CD14-positive monocyte (primary cell): Measurements from ENCODE around the gene NRM. TPM values are rescaled to one million over a fixed set of nuclear protein-coding genes. Genes with fewer than 3 reads are reported as not detected.

Source experiments
- DNase-seq, 3 donors: peaks; one replicate each; pipeline ENCODE4 v3.0.0-alpha.2; 2011 to 2022
- H2AFZ ChIP-seq: 2 replicates; pipeline ENCODE4 v1.6.0; 2012; ENCODE audit warnings: mild to moderate bottlenecking, low read depth, low read length, inconsistent platforms; ENCODE audit not compliant: insufficient read depth, poor library complexity, severe bottlenecking
- H3K27ac ChIP-seq, 2 donors: 1 replicate in 1 of 2; 2 replicates in 1 of 2; pipeline ENCODE4 v1.5.1; 2012 to 2013; ENCODE audit warnings: low read length in 2 of 2, control low read depth in 1 of 2, inconsistent platforms in 1 of 2, low read depth in 1 of 2, mild to moderate bottlenecking in 1 of 2
- H3K27me3 ChIP-seq, 2 donors: one replicate each; pipeline versions ENCODE4 v1.6.0 to v1.6.1; 2011 to 2013; ENCODE audit warnings: low read length in 2 of 2; ENCODE audit not compliant: control insufficient read depth in 2 of 2, insufficient read depth in 2 of 2
- H3K36me3 ChIP-seq, 2 donors: replicated peaks in 1 of 2; 1 replicate in 1 of 2; 2 replicates in 1 of 2; pipeline versions ENCODE4 v1.5.1 to v1.6.1; 2012 to 2013; ENCODE audit warnings: low read length in 2 of 2, control low read depth in 1 of 2, inconsistent platforms in 1 of 2, mild to moderate bottlenecking in 1 of 2; ENCODE audit not compliant: insufficient read depth in 2 of 2, control insufficient read depth in 1 of 2
- H3K4me1 ChIP-seq, 2 donors: 1 replicate in 1 of 2; 2 replicates in 1 of 2; pipeline versions ENCODE4 v1.5.1 to v1.6.1; 2012 to 2013; ENCODE audit warnings: low read length in 2 of 2, control low read depth in 1 of 2, inconsistent platforms in 1 of 2, mild to moderate bottlenecking in 1 of 2, moderate library complexity in 1 of 2; ENCODE audit not compliant: insufficient read depth in 2 of 2, control insufficient read depth in 1 of 2
- H3K4me2 ChIP-seq: replicated peaks from 2 replicates; pipeline ENCODE3; 2012; ENCODE audit warnings: low read length, moderate library complexity, mild to moderate bottlenecking; ENCODE audit not compliant: poor library complexity, severe bottlenecking; ENCODE audit errors: extremely low read depth
- H3K4me3 ChIP-seq, 3 experiments: fragments of 200-600 bp in 1 of 3; sonication (generic) in 1 of 3; replicated peaks in 1 of 3; 1 replicate in 2 of 3; 2 replicates in 1 of 3; pipeline ENCODE4 v1.5.1; 2011 to 2013; ENCODE audit warnings: low read length in 3 of 3, mild to moderate bottlenecking in 3 of 3, control low read depth in 2 of 3, low read depth in 2 of 3, inconsistent platforms in 1 of 3, moderate library complexity in 1 of 3
- H3K79me2 ChIP-seq: 2 replicates; pipeline ENCODE4 v1.6.0; 2012; ENCODE audit warnings: mild to moderate bottlenecking, control low read depth, inconsistent platforms, low read length, moderate library complexity; ENCODE audit not compliant: insufficient read depth
- H3K9ac ChIP-seq: 2 replicates; pipeline ENCODE4 v1.6.0; 2017; ENCODE audit warnings: low read length, mild to moderate bottlenecking; ENCODE audit not compliant: insufficient read depth, poor library complexity, severe bottlenecking
- H3K9me3 ChIP-seq, 2 donors: replicated peaks in 1 of 2; 1 replicate in 1 of 2; 2 replicates in 1 of 2; pipeline versions ENCODE4 v1.5.1 to v1.6.1; 2012 to 2013; ENCODE audit warnings: low read length in 2 of 2, control low read depth in 1 of 2; ENCODE audit not compliant: control insufficient read depth in 1 of 2, insufficient read depth in 1 of 2
- H4K20me1 ChIP-seq: 2 replicates; pipeline ENCODE4 v1.6.0; 2012; ENCODE audit warnings: mild to moderate bottlenecking, low read length, control low read depth, moderate library complexity; ENCODE audit not compliant: insufficient read depth
- H3K27ac Mint-ChIP-seq, 7 donors: one replicate each; pipeline ENCODE4 v1.8.0; 2020; ENCODE audit warnings: mild to moderate bottlenecking in 7 of 7, mixed read lengths in 7 of 7, moderate library complexity in 6 of 7, inconsistent platforms in 2 of 7
- H3K27me3 Mint-ChIP-seq, 3 donors: one replicate each; pipeline ENCODE4 v1.8.0; 2021 to 2022; ENCODE audit warnings: low read depth in 3 of 3, mild to moderate bottlenecking in 3 of 3, mixed read lengths in 3 of 3, moderate library complexity in 3 of 3, inconsistent platforms in 1 of 3
- H3K36me3 Mint-ChIP-seq, 2 donors: one replicate each; pipeline ENCODE4 v1.8.0; 2020; ENCODE audit warnings: mixed read lengths in 2 of 2, inconsistent platforms in 1 of 2, mild to moderate bottlenecking in 1 of 2
- H3K4me1 Mint-ChIP-seq: one replicate; pipeline ENCODE4 v1.8.0; 2020; ENCODE audit warnings: mild to moderate bottlenecking, mixed read lengths
- H3K4me3 Mint-ChIP-seq, 2 donors: one replicate each; pipeline ENCODE4 v1.8.0; 2020; ENCODE audit warnings: mild to moderate bottlenecking in 2 of 2, mixed read lengths in 2 of 2, moderate library complexity in 1 of 2
- H3K9me3 Mint-ChIP-seq, 7 donors: one replicate each; pipeline ENCODE4 v1.8.0; 2020 to 2022; ENCODE audit warnings: mixed read lengths in 7 of 7, mild to moderate bottlenecking in 6 of 7, moderate library complexity in 6 of 7, inconsistent platforms in 2 of 7
- WGBS: methylation state at CpG from one replicate; pipeline ENCODE4 v1.1.5; 2013; ENCODE audit warnings: missing lambda C conversion rate; ENCODE audit not compliant: insufficient coverage; 5-methylcytosine and 5-hydroxymethylcytosine counted together
- intact Hi-C, 2 donors: fragments of 100-400 bp; cut with micrococcal nuclease; formaldehyde crosslinking; loops; one replicate each; pipeline versions ENCODE4 v1.15.0 to v1.15.1; 2023
- polyA plus RNA-seq, 3 donors: library from polyadenylated mRNA; depleted of rRNA in 1 of 3; unstranded in 2 of 3; stranded (reverse) in 1 of 3; fragments of 300-500 nt in 2 of 3; fragments of >200 nt in 1 of 3; fragmentation: Illumina TruSeq in 2 of 3; gene quantifications; 1 replicate in 2 of 3; 2 replicates in 1 of 3; pipeline ENCODE4 v1.2.3, GENCODE V29; 2012 to 2021
- TF ChIP-seq, protein P1 (sequence below): fragments of 200-600 bp; IDR thresholded peaks from one replicate; pipeline ENCODE4 v1.8.0; 2022; ENCODE audit warnings: antibody characterized with exemption, mild to moderate bottlenecking

Gene NRM
- polyA plus RNA-seq, 3 donors: 25.9 to 36.0 (median 35.0) TPM

DNA sequence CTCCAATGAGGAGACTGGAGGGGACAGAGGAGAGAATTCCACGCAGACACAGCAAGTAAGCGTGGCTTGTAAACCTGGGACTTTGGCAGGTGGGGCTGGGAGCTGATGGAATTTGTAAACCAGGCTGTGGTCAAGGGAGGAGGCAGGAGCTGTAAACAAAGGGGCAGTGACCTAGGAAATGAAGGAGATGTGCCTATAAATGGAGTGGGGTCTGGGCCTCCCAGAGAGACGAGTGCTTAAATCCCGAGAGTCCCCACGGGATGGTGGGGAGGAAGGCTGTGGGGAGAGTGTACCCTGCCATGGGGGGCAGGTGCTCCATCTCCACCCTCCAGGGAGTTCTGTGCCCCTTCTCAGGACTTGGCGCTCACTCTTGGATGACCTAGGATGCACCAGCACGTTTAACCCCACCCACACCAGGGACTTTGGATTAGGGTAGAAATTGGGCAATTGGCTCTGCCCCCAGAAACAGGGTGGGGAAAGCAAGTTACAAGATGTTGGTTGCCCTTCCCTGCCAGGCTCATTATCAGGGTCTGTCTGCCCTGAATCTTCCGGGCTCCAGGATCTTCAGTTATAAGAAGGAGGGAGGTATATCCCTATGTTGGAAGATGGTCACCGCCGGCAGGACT lies 14.0 kb downstream of the NRM start:
- peak overlapping the region in 5 of 7 donors; percentile 8 to 72 (median 63) for H3K27ac Mint-ChIP-seq
- H3K9me3 Mint-ChIP-seq: peaks cover 0 to 2% (median 0%) of the 10 kb centered on the region in 7 donors
- H3K4me3 Mint-ChIP-seq: no peak overlapping the region
- H3K36me3 Mint-ChIP-seq: peaks cover 53 to 61% of the 10 kb centered on the region in 2 donors
- peaks cover 59% of the 10 kb centered on the region for H3K79me2 ChIP-seq
- H3K27ac ChIP-seq: peak overlapping the region in 1 of 2 donors; percentile 14
- H3K36me3 ChIP-seq: peaks cover 43 to 45% of the 10 kb centered on the region in 2 donors
- H3K9ac ChIP-seq: no peak overlapping the region
- H3K27me3 Mint-ChIP-seq: no peaks in the 10 kb centered on the region
- DNase-seq: no peak
- no peak overlapping the region for H3K4me3 ChIP-seq
- TF ChIP-seq, protein P1, sequence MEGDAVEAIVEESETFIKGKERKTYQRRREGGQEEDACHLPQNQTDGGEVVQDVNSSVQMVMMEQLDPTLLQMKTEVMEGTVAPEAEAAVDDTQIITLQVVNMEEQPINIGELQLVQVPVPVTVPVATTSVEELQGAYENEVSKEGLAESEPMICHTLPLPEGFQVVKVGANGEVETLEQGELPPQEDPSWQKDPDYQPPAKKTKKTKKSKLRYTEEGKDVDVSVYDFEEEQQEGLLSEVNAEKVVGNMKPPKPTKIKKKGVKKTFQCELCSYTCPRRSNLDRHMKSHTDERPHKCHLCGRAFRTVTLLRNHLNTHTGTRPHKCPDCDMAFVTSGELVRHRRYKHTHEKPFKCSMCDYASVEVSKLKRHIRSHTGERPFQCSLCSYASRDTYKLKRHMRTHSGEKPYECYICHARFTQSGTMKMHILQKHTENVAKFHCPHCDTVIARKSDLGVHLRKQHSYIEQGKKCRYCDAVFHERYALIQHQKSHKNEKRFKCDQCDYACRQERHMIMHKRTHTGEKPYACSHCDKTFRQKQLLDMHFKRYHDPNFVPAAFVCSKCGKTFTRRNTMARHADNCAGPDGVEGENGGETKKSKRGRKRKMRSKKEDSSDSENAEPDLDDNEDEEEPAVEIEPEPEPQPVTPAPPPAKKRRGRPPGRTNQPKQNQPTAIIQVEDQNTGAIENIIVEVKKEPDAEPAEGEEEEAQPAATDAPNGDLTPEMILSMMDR: no peak
- WGBS: 100% methylated on average over 5 of the region's 10 CpGs
- H3K4me2 ChIP-seq: no peak overlapping the region
- H3K4me1 ChIP-seq: peaks cover 39 to 48% of the 10 kb centered on the region in 2 donors
- peaks cover 70% of the 10 kb centered on the region for H4K20me1 ChIP-seq
- peaks cover 49% of the 10 kb centered on the region for H3K4me1 Mint-ChIP-seq
- H2AFZ ChIP-seq: no peak overlapping the region
- H3K9me3 ChIP-seq: no peaks in the 10 kb centered on the region
- H3K27me3 ChIP-seq: no peaks in the 10 kb centered on the region
- intact Hi-C loops: loop anchor here in 1 of 2 donors (5.0 kb wide), 1 partner anchor 201 kb away; no protein-coding TSS in a partner anchor

DNA sequence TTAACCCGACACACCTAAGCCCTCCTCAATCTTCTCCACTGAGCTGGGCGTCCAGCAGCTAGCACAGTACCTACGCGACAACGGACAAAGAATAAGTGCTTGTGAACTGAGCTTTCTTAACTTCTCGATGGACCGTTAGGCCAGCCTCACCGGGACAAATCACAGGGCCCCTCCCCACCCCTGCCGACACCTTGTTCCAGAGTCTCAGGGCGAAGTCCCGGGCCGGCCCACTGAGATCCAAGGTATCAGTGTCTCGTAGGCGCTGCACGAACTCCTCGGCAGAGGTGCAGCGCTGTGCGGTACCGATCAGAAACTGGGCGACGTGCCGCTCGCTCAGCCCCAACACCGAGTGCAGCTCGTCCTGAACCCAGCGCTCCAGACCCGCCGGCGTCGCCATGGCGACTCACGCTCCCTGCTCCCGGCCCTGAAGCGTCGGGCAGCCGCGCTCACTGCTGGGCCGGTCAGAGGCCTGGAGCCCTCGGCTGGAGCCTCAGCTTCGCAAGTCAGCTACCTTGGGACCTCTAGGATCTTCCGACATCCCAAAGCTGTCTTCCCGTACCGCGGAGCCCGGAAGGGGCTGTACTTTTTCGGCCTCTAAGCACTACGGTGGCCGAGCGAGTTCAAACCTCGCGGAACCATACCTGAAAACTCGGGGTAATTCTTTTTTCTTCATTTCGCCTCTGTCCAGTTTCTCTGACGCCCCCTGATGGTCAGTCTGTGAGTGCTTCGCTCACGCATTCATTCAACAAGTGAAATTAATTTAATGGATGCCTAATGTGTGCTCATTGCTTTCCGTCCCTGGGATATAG lies 18.1 kb downstream of the NRM start, which contains the start of gene DHX16:
Gene DHX16, minus strand, starts transcription at position 562 of the 809 bp plus-strand sequence. Its CDS starts 165 bp downstream, at position 397.
- Histone ChIP-seq H3K4me2 (peak within 1 kb of the TSS; percentile 93), H3K4me1 (peaks cover 11 to 23% of the 10 kb centered on the region in 2 donors), H2AFZ (peak within 1 kb of the TSS; percentile 92), H4K20me1 (peaks cover 44% of the 10 kb centered on the region), H3K4me3 (peak within 1 kb of the TSS; percentile 70 to 97 (median 96)), H3K9me3 (no peaks in the 10 kb centered on the region), H3K9ac (peak within 1 kb of the TSS; percentile 78), H3K79me2 (peaks cover 33% of the 10 kb centered on the region), H3K27me3 (no peaks in the 10 kb centered on the region), H3K27ac (peak within 1 kb of the TSS in 1 of 2 donors; percentile 74), H3K36me3 (peaks cover 41 to 50% of the 10 kb centered on the region in 2 donors)
- H3K4me1 Mint-ChIP-seq: peaks cover 33% of the 10 kb centered on the region
- TF ChIP-seq, protein P1: peak; percentile 75
- H3K27me3 Mint-ChIP-seq: no peaks in the 10 kb centered on the region
- H3K4me3 Mint-ChIP-seq: peak within 1 kb of the TSS; percentile 91 to 95
- peaks cover 43 to 56% of the 10 kb centered on the region in 2 donors for H3K36me3 Mint-ChIP-seq
- peak; percentile 93 to 94 (median 94) for DNase-seq
- WGBS: 0% methylated on average over 51 of the region's 57 CpGs
- peaks cover 0 to 2% (median 0%) of the 10 kb centered on the region in 7 donors for H3K9me3 Mint-ChIP-seq
- intact Hi-C loops: loop anchor here (2.0 to 5.0 kb wide), 3 partner anchors 56 to 190 kb away; partner anchors contain the start of genes MRPS18B (in 1 of the 2) and PPP1R10 (in 1 of the 2)
- H3K27ac Mint-ChIP-seq: peak within 1 kb of the TSS; percentile 63 to 87 (median 77)
